Caki2 (cell line): Measurements from ENCODE around the gene ZFPM1. TPM values are rescaled to one million over a fixed set of nuclear protein-coding genes. Genes with fewer than 3 reads are reported as not detected.

Source experiments
- DNase-seq: peaks from one replicate; pipeline ENCODE4 v3.0.0-alpha.2; 2015; ENCODE audit warnings: low read depth
- in situ Hi-C: cut with HindIII; loops from 2 replicates; pipeline ENCODE4 v1.10.0; 2016; ENCODE audit warnings: low sequenced_read_pairs, low pct_unique_long_range_greater_than_20kb, mixed read lengths
- total RNA-seq: library from RNA; depleted of rRNA; stranded (reverse); fragments of >200 nt; shearing (Covaris generic); gene quantifications from 2 replicates; pipeline ENCODE4 v1.2.3, GENCODE V29; 2014; ENCODE audit warnings: low replicate concordance

ZFPM1 gene
- total RNA-seq, 1 experiment from 2014 or later, result 1.3 TPM

DNA sequence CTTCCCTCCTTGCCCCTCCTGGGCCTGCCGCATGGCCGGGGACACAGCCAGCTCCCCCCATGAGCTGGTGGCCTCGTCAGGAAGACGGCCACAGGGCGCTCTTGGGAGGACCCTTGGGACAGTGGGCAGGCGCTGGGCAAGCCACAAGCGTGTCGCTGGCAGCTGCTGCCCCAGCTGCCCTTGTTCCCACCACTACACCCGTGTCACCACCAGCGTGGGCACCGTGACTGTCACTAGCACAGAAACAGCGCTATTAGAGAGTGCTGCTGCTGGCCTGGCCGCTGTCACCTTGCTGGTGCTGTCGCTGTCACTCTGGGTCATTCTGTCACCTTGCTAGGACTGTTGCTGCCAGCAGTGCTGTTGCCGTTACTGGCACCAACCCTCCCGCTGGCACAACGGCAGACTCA, 47.2 kb downstream of the ZFPM1 start:
- in situ Hi-C loops, result no loop called here
- no peak for DNase-seq

DNA sequence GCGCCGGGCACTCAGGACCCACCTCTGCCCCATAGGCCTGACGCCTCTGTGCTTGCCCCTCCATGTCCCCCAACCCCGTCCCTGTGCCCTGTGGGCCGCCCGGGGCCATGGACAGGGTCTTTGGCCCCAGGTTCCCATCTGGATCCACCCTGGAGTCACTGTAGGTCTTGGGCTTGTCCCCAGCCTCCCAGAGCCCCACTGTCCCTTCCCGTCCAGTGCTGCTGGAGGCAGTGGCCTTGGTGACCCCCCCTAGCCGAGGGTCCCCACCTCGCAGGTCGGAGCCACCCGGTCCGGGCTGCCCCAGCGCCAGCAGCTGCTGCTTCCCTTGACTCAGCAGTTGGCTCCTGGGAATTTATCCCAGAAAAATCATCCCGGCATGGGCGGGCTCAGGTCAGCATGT, 49.3 kb downstream of the ZFPM1 start:
- no peak for DNase-seq
- in situ Hi-C loops, result no loop called here

DNA sequence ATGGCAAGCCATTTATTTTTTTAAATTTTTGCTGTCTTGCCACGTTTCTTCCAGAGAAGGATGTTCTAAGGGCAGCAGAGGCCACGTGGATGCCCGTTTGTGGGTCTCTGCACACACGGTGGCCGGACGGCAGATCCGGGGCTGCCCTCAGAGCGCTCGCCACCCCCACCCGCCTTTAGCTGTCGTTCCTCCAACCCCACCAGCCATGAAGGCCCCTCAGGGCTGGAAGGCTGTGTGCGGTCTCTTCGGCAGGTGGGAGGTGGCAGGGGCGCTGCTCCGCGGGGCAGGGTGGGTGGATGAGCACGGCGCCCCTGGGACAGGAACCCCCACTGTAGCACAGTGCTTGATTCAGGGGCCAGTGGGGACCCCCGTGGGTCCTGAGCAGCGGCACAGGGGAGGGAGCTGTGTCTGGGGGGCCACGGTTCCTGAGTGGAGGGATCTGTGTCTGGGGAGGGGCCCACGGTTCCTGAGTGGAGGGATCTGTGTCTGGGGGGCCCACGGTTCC, 49.7 kb downstream of the ZFPM1 start:
- in situ Hi-C loops, result no loop called here
- DNase-seq, result no peak

DNA sequence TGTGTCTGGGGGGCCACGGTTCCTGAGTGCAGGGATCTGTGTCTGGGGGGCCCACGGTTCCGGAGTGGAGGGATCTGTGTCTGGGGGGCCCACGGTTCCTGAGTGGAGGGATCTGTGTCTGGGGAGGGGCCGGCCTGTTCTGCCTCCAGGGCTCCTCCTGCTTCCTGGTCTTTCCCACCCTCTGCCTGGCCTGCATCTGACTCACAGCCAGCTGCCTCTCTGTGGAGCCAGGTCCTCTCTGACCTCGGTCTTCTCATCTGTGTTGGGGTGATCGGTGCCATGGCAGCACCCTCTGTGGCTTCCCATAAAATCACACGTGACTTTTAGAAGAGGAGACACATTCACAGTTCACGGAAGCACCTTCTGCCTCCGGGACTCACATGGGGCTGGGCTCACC, 50.3 kb downstream of the ZFPM1 start:
- no peak for DNase-seq
- in situ Hi-C loops, result no loop called here

DNA sequence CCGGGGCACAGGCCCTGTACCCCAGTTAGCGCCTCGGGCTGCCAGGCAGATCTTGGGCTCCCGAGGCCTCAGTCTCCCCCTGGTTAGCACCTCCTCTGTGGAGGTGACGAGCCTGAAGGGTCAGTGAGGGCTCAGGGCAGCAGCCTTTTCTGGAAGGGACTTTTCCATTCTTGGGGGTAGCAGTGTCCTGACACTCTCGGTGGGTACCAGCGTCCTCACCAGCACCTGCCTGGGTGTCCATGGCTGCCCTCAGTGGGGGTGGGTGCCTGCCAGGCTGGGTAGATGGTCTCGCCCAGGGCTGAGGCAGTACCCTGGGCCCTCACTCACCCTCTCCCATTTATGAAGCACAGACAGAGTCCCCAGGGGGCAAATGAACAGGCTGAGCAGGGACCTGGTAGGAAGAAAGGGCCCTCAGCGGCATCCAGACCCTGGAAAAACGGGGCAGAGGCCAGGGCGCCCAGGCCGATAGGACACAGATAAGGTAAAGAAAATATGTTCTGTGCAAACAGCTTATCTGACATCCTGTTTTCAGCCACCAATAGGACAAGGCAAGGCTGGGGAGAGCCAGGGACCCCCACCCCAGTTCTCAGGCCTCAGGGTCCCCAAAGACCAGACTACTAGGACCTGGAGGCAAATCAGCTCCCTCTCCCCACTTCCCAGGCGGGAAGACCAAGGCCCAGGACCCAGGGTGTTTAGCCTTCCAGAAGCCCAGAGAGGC, 50.9 kb downstream of the ZFPM1 start:
- in situ Hi-C loops, result no loop called here

DNA sequence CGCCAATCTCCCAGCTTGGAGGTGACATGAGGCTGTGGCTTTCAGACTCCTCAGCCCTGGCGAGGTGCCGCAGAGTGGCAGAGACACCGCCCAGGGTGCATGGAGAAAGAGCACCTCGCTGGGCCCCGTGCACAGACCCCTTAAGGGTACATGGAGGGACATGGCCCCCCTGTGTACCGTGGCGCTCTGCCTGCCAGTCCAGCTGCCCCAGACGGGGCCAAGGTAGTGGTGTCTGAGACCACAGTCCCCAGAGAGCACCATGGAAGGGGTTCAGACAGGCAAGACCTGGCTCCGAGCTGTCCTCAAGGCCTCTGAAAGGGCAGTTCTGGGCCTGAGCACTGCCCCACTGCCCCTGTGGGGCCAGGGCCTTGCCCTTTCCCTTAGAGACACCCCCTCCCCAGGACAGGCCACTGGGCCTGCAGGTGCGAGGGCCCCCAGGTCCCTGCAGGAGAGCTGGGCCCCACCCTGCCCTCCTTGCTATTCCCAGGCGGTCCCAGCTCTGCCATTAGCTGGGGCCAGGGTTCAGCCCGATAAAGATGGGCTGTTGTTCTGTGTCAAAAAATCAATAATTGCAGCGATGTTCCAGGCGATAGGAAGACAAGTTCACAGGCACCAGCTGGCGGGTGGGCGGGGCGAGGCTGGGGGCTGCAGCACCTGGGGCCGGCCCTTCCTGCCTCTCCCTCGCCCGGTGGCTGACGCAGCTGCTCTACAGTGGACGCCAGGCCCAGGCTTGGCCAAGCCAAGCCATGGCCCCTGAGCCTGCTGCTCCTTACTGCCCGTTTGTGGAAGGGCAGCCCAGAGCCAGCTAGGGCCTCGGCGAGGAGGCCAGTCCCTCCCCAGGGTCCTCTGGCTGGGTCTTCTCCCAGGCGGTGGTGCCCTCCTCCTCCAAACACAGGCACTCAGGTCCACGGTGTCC, 51.7 kb downstream of the ZFPM1 start:
- in situ Hi-C loops, result no loop called here

More for the DNA sequence above, 50.9 kb downstream of the ZFPM1 start:
- DNase-seq, result no peak

DNA sequence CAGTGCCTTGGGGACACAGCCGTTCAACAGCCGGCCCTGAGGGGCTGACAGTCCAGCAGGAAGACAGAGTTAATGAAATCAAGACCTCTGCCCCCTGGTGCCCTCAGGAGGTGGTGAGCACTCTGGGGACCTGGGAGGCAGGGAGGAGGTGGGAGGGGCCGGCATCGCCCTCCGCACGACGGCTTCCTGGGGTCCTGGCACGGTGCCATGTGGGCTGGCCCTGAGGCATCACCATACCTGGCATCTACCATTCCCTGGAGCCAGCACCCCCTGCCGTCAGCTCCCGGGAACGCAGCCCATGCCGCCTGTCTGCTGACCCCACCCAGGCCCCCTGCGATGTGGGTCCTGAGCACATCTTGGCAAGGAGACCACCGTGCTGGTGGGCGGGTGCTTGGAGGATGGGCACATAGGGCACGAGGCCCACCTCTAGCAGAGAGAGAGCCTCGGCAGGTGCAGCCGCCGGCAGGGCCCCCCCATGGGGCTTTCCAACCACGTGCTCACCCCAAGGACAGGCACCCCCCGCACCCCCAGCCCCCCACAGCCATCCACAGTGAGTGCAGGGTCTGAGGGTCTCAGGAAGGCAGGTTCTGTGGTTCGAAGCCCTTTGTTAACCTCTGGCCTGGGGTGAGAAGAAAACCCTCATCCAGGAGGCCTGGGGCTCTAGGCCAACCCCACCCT, 52.5 kb downstream of the ZFPM1 start:
- in situ Hi-C loops, result no loop called here
- peak; percentile 53 for DNase-seq

More for the DNA sequence above, 51.7 kb downstream of the ZFPM1 start:
- DNase-seq, result no peak

DNA sequence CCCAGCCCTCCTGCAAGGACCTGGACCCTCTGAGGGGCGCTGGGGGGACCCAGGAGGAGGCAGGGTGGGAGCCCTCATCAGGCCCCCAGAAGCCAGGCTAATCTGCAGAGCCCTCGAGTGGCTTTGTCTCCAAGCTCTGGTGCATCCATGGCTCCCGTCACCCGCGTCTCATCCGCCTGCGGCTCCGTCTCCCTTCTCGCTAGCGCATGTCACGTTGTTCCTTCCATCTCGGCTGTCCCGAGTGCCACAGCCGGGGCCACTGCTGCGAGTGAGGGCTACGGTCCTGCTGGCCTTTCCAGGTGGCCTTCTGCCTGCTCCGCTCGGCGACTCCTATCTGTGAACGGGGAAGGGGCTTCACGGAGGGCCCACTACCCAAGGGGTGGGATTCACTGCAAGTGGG, 53.6 kb downstream of the ZFPM1 start:
- no peak for DNase-seq
- in situ Hi-C loops, result no loop called here

DNA sequence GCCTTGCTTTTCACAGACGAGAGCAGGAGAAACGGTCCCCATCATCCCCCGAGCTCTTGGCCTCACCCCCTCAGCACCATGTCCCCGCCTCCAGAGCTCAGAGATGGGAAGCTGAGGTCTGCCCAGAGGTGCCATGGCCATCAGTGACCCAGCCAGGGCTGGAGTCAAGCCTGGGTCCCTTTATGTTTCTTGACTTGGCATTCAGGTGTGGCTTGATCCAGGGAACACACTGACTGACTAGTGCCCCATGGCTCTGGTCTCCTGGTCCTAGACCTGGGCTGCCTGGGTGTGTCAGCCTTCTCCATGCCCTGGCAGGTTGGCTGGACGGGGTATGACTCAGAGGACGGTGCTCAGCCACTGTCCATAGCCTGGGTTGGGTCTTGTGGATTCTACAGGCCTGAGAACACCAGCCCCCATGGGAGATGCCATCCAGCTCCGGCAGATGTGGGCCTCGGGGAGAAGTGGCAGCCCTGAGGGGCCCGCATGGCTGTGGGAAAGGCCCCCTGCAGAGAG, 54.2 kb downstream of the ZFPM1 start:
- in situ Hi-C loops, result no loop called here
- DNase-seq, result no peak

DNA sequence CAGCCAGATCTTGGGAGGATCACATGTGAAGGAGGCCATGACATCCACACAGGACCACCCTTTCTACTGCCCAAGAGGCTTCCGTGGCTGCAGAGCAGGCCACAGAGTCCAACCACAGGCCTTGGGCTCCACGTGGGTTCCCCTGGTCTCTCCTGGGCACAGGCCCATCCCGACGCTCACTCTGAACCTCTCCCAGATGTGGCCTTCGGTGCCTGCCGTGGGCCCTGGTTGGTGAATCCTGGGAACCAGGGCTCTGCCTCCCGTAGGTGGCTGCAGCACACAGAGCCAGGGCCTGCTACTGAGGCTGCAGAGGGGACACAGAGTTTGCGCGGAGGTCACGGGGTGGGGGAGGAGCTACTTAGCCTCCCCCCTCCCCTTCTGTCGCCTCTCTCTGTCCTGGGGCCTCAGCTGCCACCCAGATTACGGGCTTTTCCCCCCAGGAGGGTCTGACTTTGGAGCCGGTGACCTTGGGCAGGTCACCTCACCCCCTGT, 55.3 kb downstream of the ZFPM1 start:
- in situ Hi-C loops, result no loop called here
- no peak for DNase-seq

DNA sequence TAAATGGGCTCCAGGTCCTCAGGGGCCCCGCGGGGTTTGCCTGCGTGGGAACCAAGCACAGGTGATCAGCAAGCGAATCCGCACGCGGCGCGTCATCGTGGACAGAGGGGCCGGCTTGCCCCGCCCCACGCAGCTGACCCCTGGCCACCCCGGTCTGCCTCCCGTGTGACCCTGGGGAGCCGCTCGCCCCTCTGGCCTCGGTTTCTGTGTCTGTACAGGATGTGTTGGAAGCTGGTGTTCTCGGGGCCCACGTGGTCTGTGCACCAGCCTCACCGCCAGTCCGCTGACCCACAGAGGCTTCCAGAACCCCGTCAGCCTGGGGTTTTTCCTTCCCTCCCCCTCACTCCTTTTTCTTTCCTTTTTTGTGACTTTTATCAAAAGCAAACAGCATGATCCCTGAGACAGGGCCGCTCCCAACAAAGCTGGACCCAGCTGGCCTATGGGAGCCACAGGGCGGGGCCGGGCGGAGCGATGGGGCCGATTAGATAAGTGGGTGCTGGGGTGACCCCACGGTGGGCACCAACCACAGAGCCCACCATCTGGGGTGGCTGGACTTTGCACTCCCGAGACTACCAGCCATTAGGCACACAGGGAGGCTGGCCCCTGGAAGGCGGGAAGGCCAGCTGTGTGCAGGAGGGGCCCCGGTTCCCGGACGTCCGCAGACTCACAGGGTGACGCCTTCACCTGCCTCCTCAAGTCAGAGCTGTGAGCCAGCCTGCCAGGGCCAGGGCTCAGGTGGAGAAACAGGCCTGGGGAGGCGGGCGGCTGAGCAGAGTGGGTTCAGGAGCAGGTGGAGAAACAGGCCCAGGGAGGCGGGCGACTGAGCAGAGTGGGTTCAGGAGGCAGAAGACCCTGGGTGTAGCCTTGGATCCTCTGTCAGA, 56.0 kb downstream of the ZFPM1 start:
- no peak for DNase-seq
- in situ Hi-C loops, result no loop called here

DNA sequence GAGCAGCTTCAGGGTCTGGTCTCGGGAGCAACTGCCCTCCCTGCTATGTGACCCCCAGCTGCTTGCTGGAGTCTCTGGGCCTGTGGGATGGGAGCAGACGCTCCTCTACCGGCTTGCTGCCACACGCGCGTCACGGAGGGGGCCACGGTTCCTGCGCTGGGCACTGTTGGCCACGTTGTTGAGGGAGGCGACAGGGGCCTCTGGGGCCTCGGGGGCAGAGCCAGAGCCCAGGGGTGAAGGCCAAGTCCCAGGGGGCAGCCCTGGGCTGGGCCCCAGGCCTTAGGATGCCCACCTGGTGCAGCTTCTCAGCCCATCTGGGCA, 56.6 kb downstream of the ZFPM1 start:
- DNase-seq, result no peak
- in situ Hi-C loops, result no loop called here

DNA sequence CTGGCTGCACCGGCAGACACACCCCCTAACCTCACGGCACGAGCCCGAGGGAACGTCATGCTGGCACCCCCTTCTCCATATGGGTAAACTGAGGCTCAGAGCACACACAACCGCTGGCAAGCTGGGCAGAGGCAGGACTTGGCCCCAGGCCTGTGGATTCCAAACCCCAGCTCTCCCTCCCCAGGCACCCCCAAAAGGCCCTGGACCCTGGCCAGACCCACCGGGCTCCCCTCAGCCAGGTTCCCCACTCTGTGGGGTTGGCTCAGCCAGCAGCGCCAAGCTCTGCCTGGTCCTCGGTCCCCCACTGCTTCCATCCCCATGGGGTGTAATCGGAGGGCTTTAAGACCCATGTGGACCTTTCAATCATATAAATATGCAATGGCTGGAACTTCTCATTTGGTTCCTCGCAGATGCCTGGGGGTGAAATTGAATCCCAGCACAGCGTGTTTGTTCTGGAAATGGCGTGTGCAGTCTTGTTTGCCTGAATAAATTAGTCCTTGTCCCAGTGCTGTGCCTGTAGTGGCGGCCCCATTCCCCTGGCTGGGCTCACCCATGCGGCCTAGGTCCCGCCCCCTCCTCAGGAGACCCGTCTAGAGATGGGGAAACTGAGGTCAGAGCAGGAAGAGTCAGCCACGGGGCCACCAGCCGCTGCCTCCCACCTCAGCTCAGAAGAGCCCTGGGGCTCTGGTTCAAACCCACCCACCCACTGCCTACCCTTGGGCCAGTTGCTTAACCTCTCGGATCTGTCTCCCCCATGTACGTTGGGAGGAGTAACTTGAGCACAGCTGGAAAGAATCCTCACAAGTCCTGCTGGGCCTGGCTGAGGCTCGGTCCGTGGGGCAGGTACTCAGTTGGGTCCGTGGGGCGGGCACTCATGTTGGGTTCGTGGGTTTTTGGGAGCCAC, 57.3 kb downstream of the ZFPM1 start:
- no peak for DNase-seq
- in situ Hi-C loops, result no loop called here

DNA sequence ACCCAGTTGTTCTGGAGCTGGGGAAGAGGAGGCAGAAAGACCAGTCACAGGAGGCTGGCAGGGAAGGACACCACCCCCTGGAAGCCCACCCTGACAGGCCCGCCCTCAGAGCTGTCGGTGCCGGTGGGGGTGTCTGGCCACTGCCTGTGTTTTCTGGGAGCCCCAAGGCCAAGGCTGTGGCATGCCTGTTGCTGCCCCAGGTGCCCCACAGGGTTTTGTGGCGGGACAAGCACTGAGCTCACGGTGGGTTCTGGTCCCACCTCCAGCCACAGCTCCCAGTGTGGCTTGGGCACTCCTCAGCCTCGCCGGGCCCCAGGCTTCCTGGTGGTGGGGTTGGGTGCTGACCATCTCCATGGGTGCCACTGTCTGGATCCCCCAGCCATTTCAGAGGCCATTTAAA, 58.0 kb downstream of the ZFPM1 start:
- DNase-seq, result no peak
- in situ Hi-C loops, result no loop called here

DNA sequence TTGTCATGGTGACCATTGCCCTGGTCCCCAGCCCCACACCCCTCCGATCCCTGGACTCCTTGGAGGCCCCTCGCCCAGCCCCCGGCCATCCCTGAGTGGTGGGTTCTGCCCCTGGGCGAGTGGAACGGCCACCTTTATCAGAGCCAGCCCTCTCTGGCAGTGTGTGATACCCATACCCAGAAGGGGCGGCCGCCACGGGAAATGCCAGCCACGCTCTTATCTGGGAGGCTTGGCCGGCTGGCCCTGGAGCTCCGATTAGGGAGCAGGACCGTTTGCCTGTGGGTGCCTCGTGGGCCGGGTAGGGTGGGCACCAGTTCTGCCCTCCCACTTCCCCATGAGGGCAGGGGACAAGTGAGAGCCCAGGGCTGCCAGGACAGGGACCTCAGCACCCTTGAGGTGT, 58.8 kb downstream of the ZFPM1 start:
- DNase-seq, result no peak
- in situ Hi-C loops, result no loop called here

DNA sequence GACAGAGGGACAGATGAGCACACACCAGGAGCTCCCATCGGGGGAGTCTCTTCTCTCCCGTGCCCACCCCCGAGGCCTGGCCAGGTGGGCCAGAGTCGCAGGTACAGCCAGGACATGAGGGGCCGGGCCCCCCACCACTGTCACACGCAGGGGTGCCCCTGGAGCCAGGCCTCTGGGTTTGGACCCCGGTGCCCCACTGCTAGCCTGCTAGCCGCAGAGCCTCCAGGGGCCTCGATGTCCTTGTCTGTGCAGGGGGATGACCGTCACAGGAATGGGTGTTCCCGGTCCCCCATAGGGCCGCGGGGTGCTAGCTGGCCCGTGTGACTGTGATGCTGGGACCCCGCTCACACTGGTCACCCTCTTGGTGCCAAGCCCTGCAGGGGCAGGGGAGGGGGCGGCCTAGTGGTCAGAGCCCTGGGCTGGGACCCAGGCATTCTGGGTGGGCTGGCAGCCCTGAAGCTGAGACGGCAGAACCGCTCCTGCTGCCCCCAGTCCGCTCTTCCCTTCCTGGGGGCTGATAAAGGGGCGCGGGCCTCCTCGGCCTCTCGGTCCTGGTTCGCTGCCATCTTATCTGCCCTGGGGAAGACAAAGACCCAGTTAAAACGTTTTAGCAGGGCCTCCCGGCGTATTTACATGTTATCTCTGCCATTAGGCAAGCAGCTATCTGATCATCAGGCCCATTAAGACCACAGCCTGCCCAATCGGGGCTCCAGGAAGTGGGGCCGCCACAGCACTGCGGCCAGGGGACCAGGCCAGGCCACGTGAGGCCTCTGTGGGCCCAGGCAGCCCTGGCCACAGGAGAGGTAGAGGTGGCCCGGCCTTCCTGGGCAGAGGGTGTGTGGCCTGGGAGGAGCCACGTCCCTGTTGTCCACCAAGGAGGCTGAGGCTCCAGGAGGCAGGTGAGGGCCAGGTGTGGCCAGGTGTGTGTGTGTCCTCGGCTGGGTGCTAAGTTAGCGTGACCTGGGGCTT, 59.9 kb downstream of the ZFPM1 start:
- in situ Hi-C loops, result no loop called here
- no peak for DNase-seq
